Amniotic epithelial cell (primary cell): ENCODE results near the gene CTNNBL1.

Source experiments
- DNase-seq: peaks from one replicate; pipeline ENCODE4 v3.0.0-alpha.2; 2010; ENCODE audit warnings: low read depth

Gene CTNNBL1

GRCh38 chr20:37880726-37881591 lies 187.1 kb downstream of the CTNNBL1 start:
- DNase-seq: no peak

GRCh38 chr20:37881601-37882343 lies 187.9 kb downstream of the CTNNBL1 start:
- DNase-seq: no peak

- no peak for DNase-seq
These were observed 189.3 kb downstream of the CTNNBL1 start for GRCh38 chr20:37882961-37883712.

GRCh38 chr20:37885042-37885441 lies 191.2 kb downstream of the CTNNBL1 start:
- DNase-seq: no peak

GRCh38 chr20:37885593-37886503 lies 192.0 kb downstream of the CTNNBL1 start:
- no peak for DNase-seq

- DNase-seq: peak; percentile 44
These were observed 193.0 kb downstream of the CTNNBL1 start for GRCh38 chr20:37886851-37887297.

- DNase-seq: no peak
These were observed 194.8 kb downstream of the CTNNBL1 start for GRCh38 chr20:37888641-37889040.

GRCh38 chr20:37890108-37890507 lies 196.3 kb downstream of the CTNNBL1 start:
- no peak for DNase-seq

GRCh38 chr20:37890643-37891042 lies 196.8 kb downstream of the CTNNBL1 start:
- no peak for DNase-seq

- DNase-seq: no peak
These were observed 198.2 kb downstream of the CTNNBL1 start for GRCh38 chr20:37892001-37892400.

GRCh38 chr20:37893566-37894241 lies 199.9 kb downstream of the CTNNBL1 start:
- no peak for DNase-seq

GRCh38 chr20:37894454-37894853 lies 200.6 kb downstream of the CTNNBL1 start:
- no peak for DNase-seq

- no peak for DNase-seq
These were observed 201.3 kb downstream of the CTNNBL1 start for GRCh38 chr20:37895166-37895565.

- no peak for DNase-seq
These were observed 203.2 kb downstream of the CTNNBL1 start for GRCh38 chr20:37896932-37897548.

- DNase-seq: no peak
These were observed 204.6 kb downstream of the CTNNBL1 start for GRCh38 chr20:37898233-37899104.

- DNase-seq: no peak
These were observed 205.5 kb downstream of the CTNNBL1 start for GRCh38 chr20:37899105-37900045.

- DNase-seq: peak; percentile 33
These were observed 207.4 kb downstream of the CTNNBL1 start for GRCh38 chr20:37901240-37901639.
